HCT116 (cell line): ENCODE data around the gene CHN1. TPM values are rescaled to one million over a fixed set of nuclear protein-coding genes. Genes with fewer than 3 reads are reported as not detected.

Source experiments
- ATAC-seq: fragments of 200-7000 bp; cut with Tn5 transposase; 2 replicates; pipeline ENCODE4 v1.9.1; 2020; ENCODE audit warnings: mild to moderate bottlenecking, moderate library complexity
- BruUV-seq: library from RNA; stranded (reverse); fragments of 400-500 nt; replicated peaks from 2 replicates; lab custom pipeline; 2021; lab: Mats Ljungman, UMichigan
- CTCF ChIA-PET: fragments of 300-600 bp; sonication (Branson Sonifier 250); formaldehyde crosslinking; loops from one replicate; lab custom pipeline; 2021; ENCODE audit warnings: antibody characterized with exemption; lab: Charles Lee
- POLR2A ChIA-PET: fragments of 300-600, 350-600 bp; sonication (Branson Sonifier 250); formaldehyde crosslinking; loops from one replicate; lab custom pipeline; 2021; ENCODE audit warnings: antibody characterized with exemption; lab: Charles Lee
- RAD21 ChIA-PET, 2 experiments: fragments of 300-600 bp; sonication (Branson Sonifier 250); formaldehyde crosslinking; loops; one replicate each; lab custom pipeline; 2023; ENCODE audit warnings: low total read pairs in 2 of 2; ENCODE audit not compliant: uncharacterized antibody in 2 of 2, unreplicated experiment in 2 of 2, low non-redundant PET in 1 of 2; lab: Charles Lee
- DNase-seq: peaks from one replicate; pipeline ENCODE4 v3.0.0-alpha.2; 2010; ENCODE audit warnings: low read depth, low spot score
- H2AFZ ChIP-seq: fragments of 200-600 bp; shearing (Covaris generic), sonication (generic); 2 replicates; pipeline ENCODE4 v1.6.1; 2017; ENCODE audit warnings: low read depth, mixed run types, mixed read lengths, antibody characterized with exemption, low read length; ENCODE audit not compliant: poor library complexity, severe bottlenecking
- H3K27ac ChIP-seq: 2 replicates; pipeline ENCODE4 v1.5.1; 2012; ENCODE audit warnings: low read depth, low read length
- H3K27me3 ChIP-seq: fragments of 200-600 bp; sonication (generic); 2 replicates; pipeline ENCODE4 v1.6.1; 2016; ENCODE audit warnings: mixed run types, low read length, mixed read lengths; ENCODE audit not compliant: insufficient read depth
- H3K36me3 ChIP-seq, 2 experiments: fragments of 200-500 bp in 1 of 2; fragments of 200-600 bp in 1 of 2; sonication (Bioruptor generic) in 1 of 2; sonication (generic) in 1 of 2; 2 replicates each; pipeline versions ENCODE4 v1.5.1 to v1.6.1; 2014 to 2016; ENCODE audit warnings: low read length in 2 of 2, inconsistent platforms in 1 of 2, mixed read lengths in 1 of 2, mixed run types in 1 of 2; ENCODE audit not compliant: insufficient read depth in 2 of 2, control insufficient read depth in 1 of 2
- H3K4me1 ChIP-seq, 2 experiments: fragments of 200-600 bp in 1 of 2; sonication (generic) in 1 of 2; 2 replicates each; pipeline versions ENCODE4 v1.5.1 to v1.6.1; 2012 to 2017; ENCODE audit warnings: low read length in 2 of 2, inconsistent platforms in 1 of 2, mild to moderate bottlenecking in 1 of 2, mixed read lengths in 1 of 2, mixed run types in 1 of 2, moderate library complexity in 1 of 2; ENCODE audit not compliant: insufficient read depth in 2 of 2, control insufficient read depth in 1 of 2
- H3K4me2 ChIP-seq: fragments of 200-600 bp; sonication (generic); 2 replicates; pipeline ENCODE4 v1.6.1; 2017; ENCODE audit warnings: mixed run types, low read length, mixed read lengths
- H3K4me3 ChIP-seq, 2 experiments: fragments of 200-600 bp in 1 of 2; sonication (generic) in 1 of 2; replicated peaks in 1 of 2; 2 replicates each; pipeline ENCODE4 v1.5.1; 2011 to 2016; ENCODE audit warnings: low read length in 2 of 2, control low read depth in 1 of 2, low read depth in 1 of 2, mild to moderate bottlenecking in 1 of 2, mixed read lengths in 1 of 2, mixed run types in 1 of 2
- H3K79me2 ChIP-seq: fragments of 200-600 bp; sonication (generic); 2 replicates; pipeline ENCODE4 v1.6.1; 2017; ENCODE audit warnings: mild to moderate bottlenecking, mixed run types, low read length, moderate library complexity, mixed read lengths; ENCODE audit not compliant: insufficient read depth
- H3K9ac ChIP-seq: fragments of 200-600 bp; sonication (generic); 2 replicates; pipeline ENCODE4 v1.6.1; 2016; ENCODE audit warnings: low read length, mixed read lengths
- H3K9me2 ChIP-seq: fragments of 200-600 bp; sonication (generic), shearing (Covaris generic); 2 replicates; pipeline ENCODE4 v1.6.1; 2017; ENCODE audit warnings: mixed run types, mild to moderate bottlenecking, moderate library complexity; ENCODE audit not compliant: insufficient read depth
- H3K9me3 ChIP-seq, 2 experiments: fragments of 200-500 bp in 1 of 2; fragments of 200-600 bp in 1 of 2; sonication (Bioruptor generic) in 1 of 2; sonication (generic) in 1 of 2; 2 replicates each; pipeline ENCODE4 v1.6.1; 2014 to 2017; ENCODE audit warnings: low read length in 2 of 2, mixed read lengths in 2 of 2, inconsistent platforms in 1 of 2, low read depth in 1 of 2, mild to moderate bottlenecking in 1 of 2, mixed run types in 1 of 2, moderate library complexity in 1 of 2; ENCODE audit not compliant: control insufficient read depth in 1 of 2, insufficient read depth in 1 of 2
- H4K20me1 ChIP-seq: fragments of 200-600 bp; sonication (generic), shearing (Covaris generic); 2 replicates; pipeline ENCODE4 v1.6.1; 2017; ENCODE audit warnings: mixed run types, mild to moderate bottlenecking, moderate library complexity; ENCODE audit not compliant: insufficient read depth
- ATF3 ChIP-seq: IDR thresholded peaks from 2 replicates; pipeline ENCODE4 v1.6.1; 2012
- CBX3 ChIP-seq: IDR thresholded peaks from 2 replicates; pipeline ENCODE4 v1.6.1; 2012; ENCODE audit warnings: low read depth
- CEBPB ChIP-seq: IDR thresholded peaks from 2 replicates; pipeline ENCODE4 v1.6.1; 2012; ENCODE audit warnings: low read depth
- CTCF ChIP-seq, 3 experiments: fragments of 200-600 bp in 1 of 3; sonication (generic) in 1 of 3; IDR thresholded peaks in 2 of 3; conservative IDR thresholded peaks in 1 of 3; 2 replicates each; pipeline ENCODE4 v1.5.1; 2012 to 2017; ENCODE audit warnings: low read depth in 2 of 3, low read length in 2 of 3, antibody characterized with exemption in 1 of 3, borderline replicate concordance in 1 of 3, control low read depth in 1 of 3, mild to moderate bottlenecking in 1 of 3, mixed read lengths in 1 of 3, mixed run types in 1 of 3, moderate library complexity in 1 of 3; ENCODE audit not compliant: insufficient read depth in 1 of 3
- JUND ChIP-seq: IDR thresholded peaks from 2 replicates; pipeline ENCODE4 v1.6.1; 2012
- SIN3A ChIP-seq: IDR thresholded peaks from 2 replicates; pipeline ENCODE4 v1.6.1; 2012; ENCODE audit warnings: low read depth
- SP1 ChIP-seq: IDR thresholded peaks from 2 replicates; pipeline ENCODE4 v1.6.1; 2012; ENCODE audit warnings: low read depth
- TCF7L2 ChIP-seq: IDR thresholded peaks from 2 replicates; pipeline ENCODE4 v1.7.0; 2011; ENCODE audit warnings: borderline replicate concordance, inconsistent platforms; ENCODE audit not compliant: insufficient read depth, insufficient read length; ENCODE audit errors: extremely low read depth
- ZFX ChIP-seq: fragments of 450-650 bp; IDR thresholded peaks from 2 replicates; pipeline ENCODE4 v1.6.1; 2017
- intact Hi-C: fragments of 100-400 bp; cut with micrococcal nuclease; formaldehyde crosslinking; loops from 2 replicates; pipeline ENCODE4 v1.10.0; 2022
- total RNA-seq: library from RNA; stranded (reverse); gene quantifications from one replicate; pipeline ENCODE4 v1.2.1, GENCODE V29; 2021; ENCODE audit not compliant: unreplicated experiment
- TF ChIP-seq, protein P1 (sequence below): IDR thresholded peaks from 2 replicates; pipeline ENCODE4 v1.6.1; 2011; ENCODE audit warnings: mild to moderate bottlenecking, low read length, moderate library complexity; ENCODE audit not compliant: insufficient replicate concordance; ENCODE audit errors: extremely low read depth

Gene CHN1
- total RNA-seq, 1 experiment from 2014 or later, result 3.6 TPM

GRCh38 chr2:174859563-174860169 is 145.5 kb downstream of the CHN1 start:
- H3K4me3 ChIP-seq, result no peak overlapping the region
- intact Hi-C loops, result no loop called here
- H3K4me1 ChIP-seq, result no peaks in the 10 kb centered on the region
- H3K27me3 ChIP-seq, result no peaks in the 10 kb centered on the region
- BruUV-seq, result no TSS peak
- CTCF ChIA-PET, result no interaction called here
- RAD21 ChIA-PET, result no interaction called here
- no peak for DNase-seq
- POLR2A ChIA-PET, result no interaction called here
- H3K9me3 ChIP-seq, result no peaks in the 10 kb centered on the region
- H3K27ac ChIP-seq, result no peak overlapping the region
- no peak overlapping the region for H2AFZ ChIP-seq
- H4K20me1 ChIP-seq, result no peaks in the 10 kb centered on the region
- no peaks in the 10 kb centered on the region for H3K9me2 ChIP-seq
- TF ChIP-seq ATF3 (no peak), SIN3A (no peak), SP1 (no peak), TCF7L2 (no peak), CEBPB (no peak), ZFX (no peak), JUND (no peak), CBX3 (no peak), CTCF (IDR thresholded peaks at IDR 0.05 in 2 of 3, conservative IDR thresholded peaks at IDR 0.05 in 1 of 3; ENCODE audit: borderline replicate concordance in 1 of 3, insufficient read depth in 1 of 3, low read depth in 2 of 3, low read length in 2 of 3) (no peak)
- TF ChIP-seq, protein P1, sequence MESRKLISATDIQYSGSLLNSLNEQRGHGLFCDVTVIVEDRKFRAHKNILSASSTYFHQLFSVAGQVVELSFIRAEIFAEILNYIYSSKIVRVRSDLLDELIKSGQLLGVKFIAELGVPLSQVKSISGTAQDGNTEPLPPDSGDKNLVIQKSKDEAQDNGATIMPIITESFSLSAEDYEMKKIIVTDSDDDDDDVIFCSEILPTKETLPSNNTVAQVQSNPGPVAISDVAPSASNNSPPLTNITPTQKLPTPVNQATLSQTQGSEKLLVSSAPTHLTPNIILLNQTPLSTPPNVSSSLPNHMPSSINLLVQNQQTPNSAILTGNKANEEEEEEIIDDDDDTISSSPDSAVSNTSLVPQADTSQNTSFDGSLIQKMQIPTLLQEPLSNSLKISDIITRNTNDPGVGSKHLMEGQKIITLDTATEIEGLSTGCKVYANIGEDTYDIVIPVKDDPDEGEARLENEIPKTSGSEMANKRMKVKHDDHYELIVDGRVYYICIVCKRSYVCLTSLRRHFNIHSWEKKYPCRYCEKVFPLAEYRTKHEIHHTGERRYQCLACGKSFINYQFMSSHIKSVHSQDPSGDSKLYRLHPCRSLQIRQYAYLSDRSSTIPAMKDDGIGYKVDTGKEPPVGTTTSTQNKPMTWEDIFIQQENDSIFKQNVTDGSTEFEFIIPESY, result no peak
- H3K36me3 ChIP-seq, result no peaks in the 10 kb centered on the region
- H3K9ac ChIP-seq, result no peak overlapping the region
- H3K4me2 ChIP-seq, result no peak overlapping the region
- no peaks in the 10 kb centered on the region for H3K79me2 ChIP-seq
- no peak for ATAC-seq
